C4-2B (cell line): ENCODE data around the gene SHF.

Experiments
- H3K27ac ChIP-seq: fragments of 450-650 bp; 2 replicates; pipeline ENCODE4 v1.5.1; 2017
- ZFX ChIP-seq: fragments of 450-650 bp; IDR thresholded peaks from 2 replicates; pipeline ENCODE4 v1.6.1; 2017
- TF ChIP-seq, protein P1 (sequence below): fragments of 450-650 bp; conservative IDR thresholded peaks from 2 replicates; pipeline ENCODE4 v1.5.1; 2017; ENCODE audit warnings: mild to moderate bottlenecking

SHF gene

DNA sequence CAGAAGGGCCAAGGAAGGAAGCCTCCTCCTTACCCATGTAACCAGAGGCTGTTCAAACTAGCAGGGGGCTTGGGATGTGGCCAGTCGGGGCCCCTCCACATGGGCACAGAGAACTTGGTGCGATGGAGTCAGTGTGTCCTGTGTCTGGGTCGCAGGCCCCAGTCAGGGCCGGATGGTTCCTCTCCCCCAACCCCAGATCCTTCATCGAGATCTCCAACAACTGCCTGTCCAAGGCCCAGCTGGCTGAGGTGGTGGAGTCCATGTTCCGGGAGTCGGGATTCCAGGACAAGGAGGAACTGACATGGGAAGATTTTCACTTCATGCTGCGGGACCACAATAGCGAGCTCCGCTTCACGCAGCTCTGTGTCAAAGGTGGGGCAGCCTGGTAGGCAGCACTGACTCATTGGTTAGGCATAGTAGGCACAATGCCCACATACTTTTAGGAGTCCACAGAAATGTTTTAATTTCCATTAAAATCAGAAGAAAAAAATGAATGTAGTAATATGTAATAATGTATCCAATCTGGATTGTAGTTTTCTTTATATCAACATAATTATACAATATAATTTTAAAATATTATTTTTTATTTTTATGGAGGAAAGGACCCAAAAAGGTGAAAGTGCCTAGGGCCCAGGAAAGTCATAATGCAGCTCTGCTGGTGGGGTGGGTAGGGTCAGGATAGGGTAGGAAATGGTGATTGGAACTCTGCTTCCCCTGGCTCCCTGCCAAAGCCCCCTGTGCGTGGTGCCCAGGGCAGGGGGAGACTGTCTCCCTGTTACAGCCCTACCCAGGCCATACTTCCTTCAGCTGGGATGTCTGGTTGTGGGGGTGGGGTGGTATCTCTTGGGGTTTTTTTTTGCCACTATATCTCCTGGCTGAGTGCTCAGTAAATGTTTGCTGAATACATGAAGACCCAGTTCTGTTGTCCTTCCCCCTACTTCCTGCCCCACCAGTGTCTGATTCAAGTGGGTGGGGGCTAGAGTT lies 39.4 kb downstream of the SHF start:
- no peak for TF ChIP-seq ZFX
- 0 out of 2 replicates have a peak overlapping the region, but pooled peaks have one; percentile 1 for H3K27ac ChIP-seq

DNA sequence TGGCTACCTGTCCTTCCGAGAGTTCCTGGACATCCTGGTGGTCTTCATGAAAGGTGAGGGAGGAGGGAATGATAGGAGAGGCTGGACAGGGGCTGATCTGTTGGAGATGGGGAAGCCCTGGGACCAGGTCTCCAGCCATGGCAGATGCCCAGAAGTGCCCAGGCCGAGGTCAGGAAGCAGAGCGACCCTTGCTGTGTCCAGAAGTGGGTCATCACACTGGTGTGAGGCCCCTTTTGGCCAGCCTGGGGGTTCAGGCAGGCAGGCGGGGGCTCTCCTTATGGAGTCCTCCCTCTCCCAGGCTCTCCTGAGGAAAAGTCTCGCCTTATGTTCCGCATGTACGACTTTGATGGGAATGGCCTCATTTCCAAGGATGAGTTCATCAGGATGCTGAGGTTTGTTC lies 40.2 kb downstream of the SHF start:
- TF ChIP-seq, protein P1, sequence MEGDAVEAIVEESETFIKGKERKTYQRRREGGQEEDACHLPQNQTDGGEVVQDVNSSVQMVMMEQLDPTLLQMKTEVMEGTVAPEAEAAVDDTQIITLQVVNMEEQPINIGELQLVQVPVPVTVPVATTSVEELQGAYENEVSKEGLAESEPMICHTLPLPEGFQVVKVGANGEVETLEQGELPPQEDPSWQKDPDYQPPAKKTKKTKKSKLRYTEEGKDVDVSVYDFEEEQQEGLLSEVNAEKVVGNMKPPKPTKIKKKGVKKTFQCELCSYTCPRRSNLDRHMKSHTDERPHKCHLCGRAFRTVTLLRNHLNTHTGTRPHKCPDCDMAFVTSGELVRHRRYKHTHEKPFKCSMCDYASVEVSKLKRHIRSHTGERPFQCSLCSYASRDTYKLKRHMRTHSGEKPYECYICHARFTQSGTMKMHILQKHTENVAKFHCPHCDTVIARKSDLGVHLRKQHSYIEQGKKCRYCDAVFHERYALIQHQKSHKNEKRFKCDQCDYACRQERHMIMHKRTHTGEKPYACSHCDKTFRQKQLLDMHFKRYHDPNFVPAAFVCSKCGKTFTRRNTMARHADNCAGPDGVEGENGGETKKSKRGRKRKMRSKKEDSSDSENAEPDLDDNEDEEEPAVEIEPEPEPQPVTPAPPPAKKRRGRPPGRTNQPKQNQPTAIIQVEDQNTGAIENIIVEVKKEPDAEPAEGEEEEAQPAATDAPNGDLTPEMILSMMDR: no peak
- H3K27ac ChIP-seq: no peak overlapping the region

DNA sequence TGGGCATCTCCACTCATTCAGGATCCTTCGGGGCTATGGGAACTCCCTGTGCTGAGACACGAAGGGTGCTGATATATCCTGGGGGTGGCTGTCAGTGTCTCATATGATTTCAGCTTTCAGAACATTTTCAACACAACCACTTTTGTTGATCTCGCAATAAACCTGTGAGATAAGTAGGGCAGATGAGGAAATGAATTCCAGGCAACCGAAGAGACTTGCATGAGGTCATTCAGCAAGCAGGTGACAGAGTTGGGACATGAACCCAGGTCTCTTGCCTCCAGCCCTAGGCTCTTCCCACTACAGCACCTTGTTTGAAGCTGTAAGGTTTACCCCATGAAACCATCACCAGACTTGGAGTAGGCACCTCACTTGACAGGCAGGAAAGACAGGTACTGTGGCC lies 41.4 kb downstream of the SHF start:
- no peak for TF ChIP-seq ZFX
- TF ChIP-seq, protein P1: no peak
- peak overlapping the region; percentile 2; the same call in 1 of the 2 replicates for H3K27ac ChIP-seq

DNA sequence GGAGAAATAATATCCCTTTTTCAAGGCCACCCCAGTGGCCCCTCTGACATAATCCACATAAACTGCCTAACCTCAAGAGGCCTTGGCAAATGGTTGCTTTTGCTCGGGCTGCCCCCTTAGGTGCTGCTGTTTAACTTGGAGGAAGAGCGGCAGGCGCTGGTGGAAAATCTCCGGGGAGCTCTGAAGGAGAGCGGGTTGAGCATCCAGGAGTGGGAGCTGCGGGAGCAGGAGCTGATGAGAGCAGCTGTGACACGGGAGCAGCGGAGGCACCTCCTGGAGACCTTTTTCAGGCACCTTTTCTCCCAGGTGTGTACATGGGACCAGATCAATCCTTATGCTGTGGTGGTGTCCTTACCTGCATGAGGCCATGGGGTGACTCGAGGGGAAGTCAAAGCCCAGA lies 43.0 kb downstream of the SHF start:
- no peak overlapping the region; the same call in 1 of the 2 replicates for H3K27ac ChIP-seq
- TF ChIP-seq, protein P1: no peak
- no peak for TF ChIP-seq ZFX

DNA sequence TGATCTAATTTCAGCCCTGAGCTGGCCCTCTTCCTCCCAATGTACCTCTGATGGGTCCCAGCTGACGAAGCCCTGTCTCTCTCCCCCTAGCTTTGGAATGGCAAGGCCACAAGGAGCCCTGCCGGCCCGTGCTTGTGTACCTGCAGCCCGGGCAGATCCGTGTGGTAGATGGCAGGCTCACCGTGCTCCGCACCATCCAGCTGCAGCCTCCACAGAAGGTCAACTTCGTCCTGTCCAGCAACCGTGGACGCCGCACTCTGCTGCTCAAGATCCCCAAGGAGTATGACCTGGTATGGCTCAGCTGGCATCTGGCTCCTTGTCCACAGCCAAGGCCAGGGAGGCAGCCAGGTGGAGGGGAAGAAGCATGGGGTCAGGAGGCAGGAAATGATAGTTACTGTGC lies 43.8 kb downstream of the SHF start:
- H3K27ac ChIP-seq: peak overlapping the region; percentile 9; the same call in 1 of the 2 replicates
- TF ChIP-seq, protein P1: no peak
- TF ChIP-seq ZFX: no peak

DNA sequence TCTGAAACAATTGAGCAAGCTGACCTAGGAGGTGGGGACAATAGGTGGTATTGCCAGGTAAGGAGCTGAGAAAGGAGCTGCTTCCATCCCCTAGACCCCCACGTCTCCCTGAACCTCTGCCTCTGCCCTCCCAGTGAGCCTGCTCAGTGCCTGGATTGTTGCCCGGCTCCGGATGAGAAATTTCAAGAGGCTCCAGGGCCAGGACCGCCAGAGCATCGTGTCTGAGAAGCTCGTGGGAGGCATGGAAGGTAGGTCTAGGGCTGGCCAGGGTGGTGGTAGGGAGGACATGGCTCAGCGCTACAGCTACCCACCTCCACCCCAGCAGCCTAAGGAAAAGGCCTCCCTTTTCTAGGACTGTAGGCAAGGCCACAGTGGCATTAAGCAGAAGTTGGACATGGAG lies 44.7 kb downstream of the SHF start:
- no peak overlapping the region for H3K27ac ChIP-seq
- TF ChIP-seq ZFX: no peak
- TF ChIP-seq, protein P1: no peak

DNA sequence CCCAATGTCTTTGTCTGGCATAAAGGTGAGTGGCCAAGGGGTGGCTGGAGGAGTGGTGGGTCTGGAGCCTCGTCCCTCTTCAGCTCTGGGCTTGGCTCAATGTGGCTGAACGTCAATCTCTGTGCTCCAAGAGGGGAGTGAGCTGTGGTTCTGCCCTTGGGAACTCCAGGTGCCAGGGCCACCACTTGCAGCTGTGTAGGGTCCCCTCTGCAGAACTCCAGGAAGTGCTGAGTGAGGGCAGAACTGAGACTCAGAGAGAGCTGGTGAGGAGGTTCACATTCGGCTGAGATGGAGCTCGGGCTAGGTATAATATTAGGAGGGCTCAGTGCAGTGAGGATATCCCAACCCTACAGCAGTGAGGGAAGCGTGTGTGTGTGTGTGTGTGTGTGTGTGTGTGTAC lies 46.4 kb downstream of the SHF start:
- TF ChIP-seq, protein P1: no peak
- no peak for TF ChIP-seq ZFX
- H3K27ac ChIP-seq: 0 out of 2 replicates have a peak overlapping the region, but pooled peaks have one; percentile 10
